PC-3 (cell line): Measurements from ENCODE around the gene GLUD2.

Experiments
- CTCF ChIP-seq: fragments of 300-600 bp; sonication (generic); conservative IDR thresholded peaks from 2 replicates; pipeline ENCODE4 v1.5.1; 2017; ENCODE audit warnings: antibody characterized with exemption, low read depth, mild to moderate bottlenecking, low read length
- EZH2 ChIP-seq: fragments of 300-600 bp; sonication (generic); IDR thresholded peaks from one replicate; pipeline ENCODE4 v1.6.1; 2017; ENCODE audit warnings: antibody characterized with exemption, mild to moderate bottlenecking, low read length; ENCODE audit not compliant: unreplicated experiment
- EZH2phosphoT487 ChIP-seq: fragments of 300-600 bp; sonication (generic); IDR thresholded peaks from 2 replicates; pipeline ENCODE4 v1.6.1; 2018; ENCODE audit warnings: mild to moderate bottlenecking, antibody characterized with exemption, low read length, borderline replicate concordance

DNA sequence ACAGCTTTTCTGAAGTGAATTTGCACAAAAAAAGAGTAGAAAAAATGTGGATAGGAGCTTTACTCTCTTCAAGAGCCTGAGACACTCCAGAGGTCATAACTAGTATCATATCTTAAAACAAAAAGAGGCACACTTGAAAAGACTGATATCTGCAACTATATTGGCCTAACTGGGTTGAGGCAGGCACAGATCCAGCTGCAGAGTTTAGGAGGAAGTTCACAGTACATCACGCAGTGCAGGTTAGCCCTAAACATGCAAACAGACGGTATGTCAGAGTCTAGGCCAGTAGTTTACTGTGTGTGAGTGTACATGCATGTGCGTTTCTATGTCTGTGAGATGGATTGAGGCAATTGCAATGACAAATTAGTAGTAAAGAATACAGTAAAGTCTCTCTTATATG, 37.6 kb upstream of the GLUD2 start:
- no peak for TF ChIP-seq CTCF
- no peak for TF ChIP-seq EZH2
- no peak for TF ChIP-seq EZH2phosphoT487
